Measurements from ENCODE around the gene FAM234B.

The FAM234B gene

GRCh38 chr12:13114251-13115052 is 70.3 kb downstream of the FAM234B start:
- ATAC-seq (ENCODE audit: insufficient read depth, low read depth) (no peak), DNase-seq (no peak)
- no peak overlapping the region for H3K9ac ChIP-seq (ENCODE audit: low read depth, low read length)
- H3K27ac ChIP-seq (ENCODE audit: low read length), result no peak overlapping the region
- H3K27me3 ChIP-seq (ENCODE audit: insufficient read depth, low read length, poor library complexity), result peaks cover 32% of the 10 kb centered on the region
- no peaks in the 10 kb centered on the region for H3K79me2 ChIP-seq (ENCODE audit: insufficient read depth, low read length)
- TF ChIP-seq EZH2 (IDR thresholded peaks at IDR 0.05; ENCODE audit: borderline replicate concordance, low read depth, low read length, severe bottlenecking) (no peak), CTCF (IDR thresholded peaks at IDR 0.05; ENCODE audit: borderline replicate concordance, extremely low read depth, low read length, poor library complexity, severe bottlenecking) (no peak)
- no peaks in the 10 kb centered on the region for H3K4me1 ChIP-seq (ENCODE audit: insufficient read depth, low read length)
- H3K4me2 ChIP-seq (ENCODE audit: insufficient read depth, low read length), result no peak overlapping the region
- no peak overlapping the region for H2AFZ ChIP-seq (ENCODE audit: low read depth, low read length)
- no peaks in the 10 kb centered on the region for H3K36me3 ChIP-seq (ENCODE audit: insufficient read depth, low read length)
- H4K20me1 ChIP-seq (ENCODE audit: insufficient read depth, low read length), result no peaks in the 10 kb centered on the region
- H3K4me3 ChIP-seq (ENCODE audit: low read depth in 1 of 2, low read length in 2 of 2), result no peak overlapping the region
- no peaks in the 10 kb centered on the region for H3K9me3 ChIP-seq (ENCODE audit: insufficient read depth, low read length, severe bottlenecking)

GRCh38 chr12:13116259-13116658 is 72.1 kb downstream of the FAM234B start:
- no peaks in the 10 kb centered on the region for H4K20me1 ChIP-seq (ENCODE audit: insufficient read depth, low read length)
- no peak overlapping the region for H3K4me3 ChIP-seq (ENCODE audit: low read depth in 1 of 2, low read length in 2 of 2)
- H3K4me2 ChIP-seq (ENCODE audit: insufficient read depth, low read length), result no peak overlapping the region
- no peaks in the 10 kb centered on the region for H3K79me2 ChIP-seq (ENCODE audit: insufficient read depth, low read length)
- H3K27me3 ChIP-seq (ENCODE audit: insufficient read depth, low read length, poor library complexity), result peaks cover 28% of the 10 kb centered on the region
- no peak overlapping the region for H2AFZ ChIP-seq (ENCODE audit: low read depth, low read length)
- H3K9me3 ChIP-seq (ENCODE audit: insufficient read depth, low read length, severe bottlenecking), result no peaks in the 10 kb centered on the region
- no peaks in the 10 kb centered on the region for H3K36me3 ChIP-seq (ENCODE audit: insufficient read depth, low read length)
- no peak for TF ChIP-seq EZH2 (IDR thresholded peaks at IDR 0.05; ENCODE audit: borderline replicate concordance, low read depth, low read length, severe bottlenecking)
- no peak overlapping the region for H3K9ac ChIP-seq (ENCODE audit: low read depth, low read length)
- H3K4me1 ChIP-seq (ENCODE audit: insufficient read depth, low read length), result no peaks in the 10 kb centered on the region
- H3K27ac ChIP-seq (ENCODE audit: low read length), result no peak overlapping the region
- DNase-seq, result no peak
- ATAC-seq (ENCODE audit: insufficient read depth, low read depth), result no peak

GRCh38 chr12:13117029-13117428 is 72.8 kb downstream of the FAM234B start:
- H4K20me1 ChIP-seq (ENCODE audit: insufficient read depth, low read length), result no peaks in the 10 kb centered on the region
- no peak overlapping the region for H2AFZ ChIP-seq (ENCODE audit: low read depth, low read length)
- H3K79me2 ChIP-seq (ENCODE audit: insufficient read depth, low read length), result no peaks in the 10 kb centered on the region
- no peak overlapping the region for H3K4me2 ChIP-seq (ENCODE audit: insufficient read depth, low read length)
- peaks cover 22% of the 10 kb centered on the region for H3K27me3 ChIP-seq (ENCODE audit: insufficient read depth, low read length, poor library complexity)
- no peak overlapping the region for H3K9ac ChIP-seq (ENCODE audit: low read depth, low read length)
- ATAC-seq (ENCODE audit: insufficient read depth, low read depth) (no peak), DNase-seq (no peak)
- TF ChIP-seq EZH2 (IDR thresholded peaks at IDR 0.05; ENCODE audit: borderline replicate concordance, low read depth, low read length, severe bottlenecking) (no peak), CTCF (IDR thresholded peaks at IDR 0.05; ENCODE audit: borderline replicate concordance, extremely low read depth, low read length, poor library complexity, severe bottlenecking) (no peak)
- no peaks in the 10 kb centered on the region for H3K4me1 ChIP-seq (ENCODE audit: insufficient read depth, low read length)
- H3K9me3 ChIP-seq (ENCODE audit: insufficient read depth, low read length, severe bottlenecking), result no peaks in the 10 kb centered on the region
- no peak overlapping the region for H3K27ac ChIP-seq (ENCODE audit: low read length)
- H3K4me3 ChIP-seq (ENCODE audit: low read depth in 1 of 2, low read length in 2 of 2), result no peak overlapping the region
- H3K36me3 ChIP-seq (ENCODE audit: insufficient read depth, low read length), result no peaks in the 10 kb centered on the region

- Histone ChIP-seq H3K4me3 (ENCODE audit: low read depth in 1 of 2, low read length in 2 of 2) (no peak overlapping the region), H3K9me3 (ENCODE audit: insufficient read depth, low read length, severe bottlenecking) (no peaks in the 10 kb centered on the region), H3K4me2 (ENCODE audit: insufficient read depth, low read length) (no peak overlapping the region), H3K36me3 (ENCODE audit: insufficient read depth, low read length) (no peaks in the 10 kb centered on the region), H3K79me2 (ENCODE audit: insufficient read depth, low read length) (no peaks in the 10 kb centered on the region), H4K20me1 (ENCODE audit: insufficient read depth, low read length) (no peaks in the 10 kb centered on the region), H3K27ac (ENCODE audit: low read length) (no peak overlapping the region), H3K27me3 (ENCODE audit: insufficient read depth, low read length, poor library complexity) (peaks cover 15% of the 10 kb centered on the region), H3K9ac (ENCODE audit: low read depth, low read length) (no peak overlapping the region), H2AFZ (ENCODE audit: low read depth, low read length) (no peak overlapping the region), H3K4me1 (ENCODE audit: insufficient read depth, low read length) (no peaks in the 10 kb centered on the region)
- no peak for ATAC-seq (ENCODE audit: insufficient read depth, low read depth)
- DNase-seq, result no peak
- TF ChIP-seq EZH2 (IDR thresholded peaks at IDR 0.05; ENCODE audit: borderline replicate concordance, low read depth, low read length, severe bottlenecking), result no peak
- TF ChIP-seq CTCF (IDR thresholded peaks at IDR 0.05; ENCODE audit: borderline replicate concordance, extremely low read depth, low read length, poor library complexity, severe bottlenecking), result no peak
Measured at GRCh38 chr12:13119826-13120225, 75.6 kb downstream of the FAM234B start.
